ENCODE data around the gene ELMOD3.
"Not testable (repeated sequence)": the region's sequence is repeated elsewhere in the genome, so short reads cannot be mapped to it uniquely, and the experiment has no call there.

The ELMOD3 gene

DNA sequence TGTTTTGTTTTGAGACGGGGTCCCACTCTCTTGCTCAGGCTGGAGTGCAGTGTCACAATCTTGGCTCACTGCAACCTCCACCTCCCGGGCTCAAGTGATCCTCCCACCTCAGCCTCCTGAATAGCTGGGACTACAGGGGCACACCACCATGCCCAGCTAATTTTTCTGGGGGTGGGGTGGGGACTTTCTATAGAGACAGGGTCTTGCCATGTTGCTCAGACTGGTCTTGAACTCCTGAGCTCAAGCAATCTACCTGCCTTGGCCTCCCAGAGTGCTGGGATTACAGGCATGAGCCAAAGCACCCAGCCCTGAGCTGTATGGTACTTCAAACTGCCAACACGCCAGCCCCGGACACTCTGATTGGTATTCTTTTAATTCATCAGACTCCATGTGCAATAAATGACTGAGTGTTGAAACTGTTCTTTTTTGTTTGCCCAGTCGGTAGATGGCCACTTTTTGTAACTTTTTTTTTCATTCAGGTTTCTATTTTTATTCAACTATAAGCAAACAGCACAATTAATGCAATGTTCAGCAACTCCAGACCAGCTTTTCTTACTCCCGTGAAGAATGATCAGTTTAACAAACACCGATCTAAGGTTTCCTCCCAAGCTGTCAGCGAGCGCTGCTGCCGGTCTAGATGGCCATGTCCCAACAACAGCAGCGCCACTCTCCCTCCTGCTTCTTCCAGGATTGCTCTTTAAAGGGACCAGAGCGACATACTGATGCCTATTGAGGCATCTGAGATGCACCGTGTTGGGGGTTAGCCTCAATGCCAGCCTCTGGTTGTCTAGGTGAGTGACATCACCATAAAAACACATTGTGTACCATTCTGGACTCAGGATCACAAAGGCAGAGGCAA is 14.3 kb upstream of the ELMOD3 start:
- H3K27ac ChIP-seq, result peak overlapping the region; percentile 56
- TF ChIP-seq, protein P1, sequence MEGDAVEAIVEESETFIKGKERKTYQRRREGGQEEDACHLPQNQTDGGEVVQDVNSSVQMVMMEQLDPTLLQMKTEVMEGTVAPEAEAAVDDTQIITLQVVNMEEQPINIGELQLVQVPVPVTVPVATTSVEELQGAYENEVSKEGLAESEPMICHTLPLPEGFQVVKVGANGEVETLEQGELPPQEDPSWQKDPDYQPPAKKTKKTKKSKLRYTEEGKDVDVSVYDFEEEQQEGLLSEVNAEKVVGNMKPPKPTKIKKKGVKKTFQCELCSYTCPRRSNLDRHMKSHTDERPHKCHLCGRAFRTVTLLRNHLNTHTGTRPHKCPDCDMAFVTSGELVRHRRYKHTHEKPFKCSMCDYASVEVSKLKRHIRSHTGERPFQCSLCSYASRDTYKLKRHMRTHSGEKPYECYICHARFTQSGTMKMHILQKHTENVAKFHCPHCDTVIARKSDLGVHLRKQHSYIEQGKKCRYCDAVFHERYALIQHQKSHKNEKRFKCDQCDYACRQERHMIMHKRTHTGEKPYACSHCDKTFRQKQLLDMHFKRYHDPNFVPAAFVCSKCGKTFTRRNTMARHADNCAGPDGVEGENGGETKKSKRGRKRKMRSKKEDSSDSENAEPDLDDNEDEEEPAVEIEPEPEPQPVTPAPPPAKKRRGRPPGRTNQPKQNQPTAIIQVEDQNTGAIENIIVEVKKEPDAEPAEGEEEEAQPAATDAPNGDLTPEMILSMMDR (conservative IDR thresholded peaks at IDR 0.05), result no peak

DNA sequence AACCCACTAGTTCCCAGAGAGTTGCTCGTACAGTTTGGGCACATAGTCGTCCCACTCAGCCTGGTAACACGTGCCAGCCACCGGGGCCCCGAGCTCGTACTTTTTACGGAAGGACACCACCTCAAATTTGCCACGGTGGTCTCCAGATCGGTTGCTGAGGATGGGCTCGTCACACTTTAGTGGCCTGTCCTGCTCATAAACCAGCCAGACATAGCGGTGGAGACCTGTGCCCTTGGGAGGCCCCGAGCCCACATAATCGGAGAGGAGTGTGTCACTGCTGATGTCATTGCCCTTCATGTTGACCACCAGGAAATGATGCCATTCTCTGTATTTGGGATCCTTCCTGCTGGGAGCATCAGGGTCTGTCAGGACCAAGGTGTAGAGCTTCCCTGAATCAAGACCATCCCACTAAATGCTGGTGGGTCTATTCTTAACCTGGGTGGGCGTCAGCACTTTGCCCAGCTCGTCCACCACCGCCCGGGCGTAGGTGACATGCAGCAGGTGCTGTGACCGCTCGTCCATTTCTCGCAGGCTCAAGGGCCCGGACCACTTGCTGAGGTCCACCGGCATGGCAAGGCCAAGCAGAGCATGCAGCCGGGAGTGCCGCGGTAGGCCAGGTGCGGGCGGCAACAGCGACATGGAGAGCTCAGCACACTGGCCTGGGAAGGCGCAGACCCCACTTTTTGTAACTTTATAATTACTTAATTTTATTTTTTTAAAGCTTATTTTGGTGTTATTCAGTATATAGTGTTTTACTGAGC is 13.1 kb upstream of the ELMOD3 start:
- TF ChIP-seq, protein P1 (conservative IDR thresholded peaks at IDR 0.05), result no peak
- H3K27ac ChIP-seq, result peak overlapping the region; percentile 56

DNA sequence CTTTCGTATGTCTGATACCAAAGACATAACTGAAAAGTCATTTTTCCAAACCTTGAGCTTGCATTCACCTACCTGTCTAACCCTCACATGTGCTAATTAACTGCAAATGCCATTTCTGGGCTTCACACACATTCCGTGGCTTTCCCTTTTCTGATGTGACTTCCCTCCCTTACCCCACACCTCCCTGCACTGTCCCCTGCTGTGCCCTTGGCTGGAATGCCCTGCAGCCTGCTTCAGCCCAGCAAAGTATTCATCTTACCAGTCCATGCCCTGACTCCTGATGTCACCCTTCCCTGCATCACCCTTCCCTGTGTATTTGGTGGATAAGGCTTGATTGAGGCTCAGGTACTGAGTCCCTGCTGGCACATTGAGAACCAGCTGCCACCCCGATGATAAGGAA is 12.4 kb upstream of the ELMOD3 start:
- TF ChIP-seq, protein P1 (conservative IDR thresholded peaks at IDR 0.05), result no peak
- no peak overlapping the region for H3K27ac ChIP-seq

DNA sequence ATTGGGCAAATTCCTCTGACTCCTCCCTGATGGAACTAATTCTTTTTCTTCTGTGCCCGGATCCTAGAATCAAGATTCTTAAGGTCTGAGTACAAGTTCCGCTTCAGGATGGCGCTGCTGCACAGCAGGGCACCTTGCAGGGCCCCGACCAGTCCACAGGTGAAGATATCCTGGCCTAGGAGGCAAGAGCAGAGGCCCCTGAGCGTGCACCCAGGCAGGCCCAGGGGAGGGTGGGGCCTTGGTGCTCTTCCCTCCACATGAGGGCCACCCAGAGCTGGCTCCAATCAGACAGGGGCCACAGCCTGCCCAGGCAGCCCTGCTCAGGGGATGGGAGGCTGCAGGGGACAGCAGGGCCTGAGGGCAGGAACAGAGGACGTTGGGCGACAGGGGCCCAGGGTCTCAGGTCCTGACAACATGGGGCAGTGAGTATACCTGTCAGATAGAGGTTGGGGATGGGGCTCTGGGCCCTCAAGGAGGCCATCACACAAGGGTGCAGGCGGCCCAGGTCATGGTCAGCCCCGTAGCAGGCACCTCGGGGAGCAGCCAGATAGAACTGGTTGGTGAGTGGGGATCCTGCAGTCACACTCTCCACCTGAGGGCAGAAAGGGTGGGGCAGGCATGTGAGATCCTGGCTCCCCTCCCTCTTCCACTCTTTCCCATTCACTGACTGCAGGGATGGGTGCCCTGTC is 11.2 kb upstream of the ELMOD3 start:
- not testable (repeated sequence) for H3K27ac ChIP-seq

DNA sequence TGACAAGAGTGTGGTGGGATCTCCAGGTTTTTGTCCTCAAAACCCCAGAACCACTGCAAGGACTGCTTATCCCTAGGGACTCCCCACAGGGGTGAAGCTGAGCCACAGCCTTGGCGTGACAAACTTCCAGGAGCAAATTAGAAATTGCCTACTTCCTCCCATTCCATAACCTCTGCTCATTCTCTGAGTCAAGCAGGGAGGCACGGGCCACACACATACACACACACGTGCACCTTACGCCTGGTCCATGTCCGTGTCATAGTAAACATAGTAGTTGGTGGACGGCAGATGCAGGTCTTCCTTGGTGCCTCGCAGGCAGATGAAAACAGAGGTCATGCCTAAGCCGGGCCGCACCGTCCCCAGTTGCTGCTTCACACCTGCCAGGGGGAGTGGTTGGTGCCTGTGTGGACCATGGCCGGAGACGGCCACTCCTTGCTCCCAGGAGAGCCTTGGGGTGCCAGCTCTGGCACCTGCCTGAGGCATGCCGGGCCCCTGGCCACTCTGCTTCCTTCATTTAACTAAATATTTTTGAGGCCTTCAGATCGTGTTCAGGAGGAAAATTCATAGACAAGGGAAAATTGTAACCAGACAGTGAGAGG is 10.1 kb upstream of the ELMOD3 start:
- H3K27ac ChIP-seq, result no peak overlapping the region
- TF ChIP-seq, protein P1 (conservative IDR thresholded peaks at IDR 0.05), result no peak

DNA sequence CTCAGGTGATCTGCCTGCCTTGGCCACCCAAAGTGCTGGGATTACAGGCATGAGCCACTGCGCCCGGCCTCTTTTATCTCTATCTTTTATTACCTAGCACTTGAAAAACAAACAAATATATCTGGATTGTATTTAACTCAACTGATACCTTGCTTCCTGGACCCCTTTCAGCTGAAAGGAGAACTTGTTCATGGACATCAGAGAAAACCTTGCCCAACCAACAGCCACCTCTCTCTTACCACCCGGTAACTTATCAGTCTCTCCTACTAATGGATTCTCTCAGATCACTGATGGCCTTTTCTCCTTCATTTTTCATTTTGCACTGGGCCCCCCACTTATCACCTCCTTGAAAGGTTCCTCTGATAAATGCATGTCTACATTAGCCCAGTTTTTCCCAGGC is 7.0 kb upstream of the ELMOD3 start:
- TF ChIP-seq, protein P1 (conservative IDR thresholded peaks at IDR 0.05), result no peak
- no peak overlapping the region for H3K27ac ChIP-seq

DNA sequence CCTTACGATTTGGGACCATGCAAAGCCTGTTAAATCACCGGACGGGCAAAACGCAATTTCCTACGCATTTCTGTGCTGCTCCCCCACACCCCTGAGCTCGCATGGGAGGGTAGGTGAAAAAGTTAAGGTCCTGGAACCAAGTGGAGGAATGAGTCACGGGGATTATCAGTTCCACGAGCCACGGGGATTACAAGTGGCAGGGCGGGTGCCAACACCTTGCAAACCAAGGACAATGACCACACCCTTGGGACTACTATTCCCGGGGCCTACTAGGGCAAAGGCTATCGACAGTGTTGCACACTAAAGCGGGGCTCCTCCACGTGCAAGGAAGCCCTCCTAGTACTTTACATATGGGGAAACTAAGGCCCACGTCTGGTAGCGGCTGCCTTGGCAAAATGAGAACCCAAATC is 688 bp upstream of the ELMOD3 start:
- H3K27ac ChIP-seq, result peak overlapping the region; percentile 74
- TF ChIP-seq, protein P1 (conservative IDR thresholded peaks at IDR 0.05), result no peak
